Esophagus muscularis mucosa (tissue), 4 donors: ENCODE measurements around the gene GAS6. TPM values are rescaled to one million over a fixed set of nuclear protein-coding genes. Genes with fewer than 3 reads are reported as not detected.
A peak's percentile ranks its signal among the peaks of the same experiment; 100 is the strongest.

ENCODE experiments used
- DNase-seq: peaks from one replicate; pipeline ENCODE4 v3.0.0-alpha.2; 2017; ENCODE audit errors: extremely low spot score
- H3K27ac ChIP-seq, 4 donors: fragments of 200-600 bp; sonication (generic); replicated peaks in 1 of 4; 1 replicate in 3 of 4; 2 replicates in 1 of 4; pipeline ENCODE4 v1.5.1; 2016 to 2019; ENCODE audit warnings: mild to moderate bottlenecking in 1 of 4
- H3K27me3 ChIP-seq, 4 donors: fragments of 200-600 bp; sonication (generic); one replicate each; pipeline versions ENCODE4 v1.5.1 to v1.6.0; 2016 to 2019
- H3K36me3 ChIP-seq, 4 donors: fragments of 200-600 bp; sonication (generic); one replicate each; pipeline ENCODE4 v1.5.1; 2016 to 2019
- H3K4me1 ChIP-seq, 4 donors: fragments of 200-600 bp; sonication (generic); one replicate each; pipeline ENCODE4 v1.5.1; 2016 to 2019
- H3K4me3 ChIP-seq, 4 donors: fragments of 200-600 bp; sonication (generic); 1 replicate in 2 of 4; 2 replicates in 2 of 4; pipeline ENCODE4 v1.5.1; 2016 to 2019; ENCODE audit warnings: mild to moderate bottlenecking in 4 of 4, moderate library complexity in 1 of 4
- H3K9me3 ChIP-seq, 4 donors: fragments of 200-600 bp; sonication (generic); 1 replicate in 3 of 4; 2 replicates in 1 of 4; pipeline ENCODE4 v1.5.1; 2016 to 2019
- EP300 ChIP-seq: sonication (generic); formaldehyde crosslinking; IDR thresholded peaks from one replicate; pipeline ENCODE4 v1.6.1; 2017; ENCODE audit warnings: antibody characterized with exemption
- POLR2A ChIP-seq: fragments of 450-650 bp; IDR thresholded peaks from one replicate; pipeline ENCODE4 v1.6.1; 2017; ENCODE audit warnings: antibody characterized with exemption, moderate library complexity, mild to moderate bottlenecking, low read depth
- POLR2AphosphoS5 ChIP-seq, 2 donors: sonication (generic); formaldehyde crosslinking; IDR thresholded peaks; one replicate each; pipeline ENCODE4 v1.6.1; 2017; ENCODE audit warnings: antibody characterized with exemption in 2 of 2
- WGBS: methylation state at CpG from one replicate; pipeline ENCODE4 v1.1.5; 2018; 5-methylcytosine and 5-hydroxymethylcytosine counted together
- intact Hi-C: fragments of 100-400 bp; cut with DNase I; formaldehyde crosslinking; loops from one replicate; pipeline ENCODE4 v1.15.1; 2023
- total RNA-seq, 4 donors: library from RNA; depleted of rRNA; stranded (reverse); fragments of >200 nt; gene quantifications; one replicate each; pipeline versions ENCODE4 v1.1.0 to v1.2.1, GENCODE V29; 2016
- TF ChIP-seq, protein P1 (sequence below), 3 experiments: fragments of 200-600 bp in 2 of 3; fragments of 450-650 bp in 1 of 3; sonication (generic) in 2 of 3; IDR thresholded peaks; one replicate each; pipeline ENCODE4 v1.5.1; 2017 to 2019; ENCODE audit warnings: antibody characterized with exemption in 3 of 3, mild to moderate bottlenecking in 2 of 3, moderate library complexity in 1 of 3

GAS6 gene
- total RNA-seq, 4 donors from 2014 or later, result 241 to 459 (median 346) TPM

DNA sequence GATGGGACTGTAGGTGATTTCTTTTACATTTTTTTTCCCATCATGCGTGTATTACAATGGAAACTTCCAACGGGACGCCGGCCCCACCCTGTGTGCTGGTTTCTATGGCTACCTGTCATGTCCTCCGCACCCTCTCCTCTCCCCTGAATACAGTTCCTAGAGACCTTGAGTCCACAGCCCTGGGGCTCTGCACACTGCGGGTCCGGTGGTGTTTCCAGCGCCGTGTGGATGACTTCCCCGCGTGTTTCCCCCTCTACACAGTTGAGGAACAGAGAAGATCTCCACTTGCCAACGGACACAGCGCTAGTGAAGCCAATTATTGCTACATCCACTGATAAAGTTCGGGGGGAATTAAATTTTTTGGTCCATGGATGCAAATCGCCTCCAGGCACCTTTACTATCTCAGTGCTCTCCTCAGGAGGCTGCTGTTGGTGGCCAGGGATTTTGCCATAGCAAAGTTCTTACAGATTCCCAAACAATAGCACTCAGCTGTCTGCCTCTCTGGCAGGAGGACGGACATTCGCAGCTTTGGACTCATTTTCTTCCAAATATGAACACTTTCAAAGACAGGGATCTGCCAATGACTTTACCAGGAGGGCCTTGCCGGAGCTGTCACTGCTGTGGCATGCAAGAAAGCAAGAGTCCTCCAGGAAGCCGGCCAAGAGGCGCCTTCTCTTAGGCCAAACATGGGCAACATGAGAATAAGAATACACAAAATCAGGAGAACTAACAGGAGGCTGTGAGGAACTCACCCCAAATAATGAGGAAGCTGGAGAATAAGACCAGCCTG, 39.3 kb upstream of the GAS6 start:
- WGBS, result 71% methylated on average over 20 of the region's 20 CpGs
- peaks cover 9 to 64% (median 62%) of the 10 kb centered on the region in 4 donors for H3K4me1 ChIP-seq
- no peaks in the 10 kb centered on the region for H3K36me3 ChIP-seq
- DNase-seq, result peak; percentile 93
- H3K9me3 ChIP-seq, result no peaks in the 10 kb centered on the region
- intact Hi-C loops, result no loop called here
- no peak overlapping the region for H3K4me3 ChIP-seq
- H3K27me3 ChIP-seq, result no peaks in the 10 kb centered on the region
- no peak for TF ChIP-seq POLR2A
- TF ChIP-seq POLR2AphosphoS5 (IDR thresholded peaks at IDR 0.05), result peak; percentile 73 to 74
- H3K27ac ChIP-seq, result peak overlapping the region; percentile 81 to 89 (median 87)

DNA sequence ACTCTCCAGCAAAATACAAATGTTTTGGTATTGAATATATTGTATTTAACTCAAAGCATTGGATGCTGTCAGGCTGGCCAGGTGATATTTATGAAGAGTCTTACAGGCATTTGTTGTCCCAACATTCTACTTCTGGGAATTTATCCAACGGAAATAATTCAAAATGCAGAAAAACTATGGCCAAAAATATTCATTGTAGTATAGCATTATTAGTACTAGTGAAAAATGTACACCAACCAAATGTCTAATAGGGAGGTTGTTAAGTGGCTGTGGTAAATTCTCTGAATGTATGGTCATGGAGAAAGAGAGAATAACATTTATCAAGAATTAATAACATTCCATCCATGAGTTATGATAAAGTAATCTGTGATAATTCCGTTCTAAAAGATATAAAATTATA, 38.6 kb upstream of the GAS6 start:
- WGBS, result 66% methylated on average over 2 of the region's 2 CpGs
- H3K9me3 ChIP-seq, result no peaks in the 10 kb centered on the region
- H3K4me3 ChIP-seq, result no peak overlapping the region
- H3K36me3 ChIP-seq, result no peaks in the 10 kb centered on the region
- peak overlapping the region; percentile 81 to 89 (median 87) for H3K27ac ChIP-seq
- H3K4me1 ChIP-seq, result peaks cover 16 to 64% (median 62%) of the 10 kb centered on the region in 4 donors
- TF ChIP-seq POLR2AphosphoS5 (IDR thresholded peaks at IDR 0.05), result no peak
- no peak for TF ChIP-seq POLR2A
- no peak for TF ChIP-seq EP300
- TF ChIP-seq, protein P1, sequence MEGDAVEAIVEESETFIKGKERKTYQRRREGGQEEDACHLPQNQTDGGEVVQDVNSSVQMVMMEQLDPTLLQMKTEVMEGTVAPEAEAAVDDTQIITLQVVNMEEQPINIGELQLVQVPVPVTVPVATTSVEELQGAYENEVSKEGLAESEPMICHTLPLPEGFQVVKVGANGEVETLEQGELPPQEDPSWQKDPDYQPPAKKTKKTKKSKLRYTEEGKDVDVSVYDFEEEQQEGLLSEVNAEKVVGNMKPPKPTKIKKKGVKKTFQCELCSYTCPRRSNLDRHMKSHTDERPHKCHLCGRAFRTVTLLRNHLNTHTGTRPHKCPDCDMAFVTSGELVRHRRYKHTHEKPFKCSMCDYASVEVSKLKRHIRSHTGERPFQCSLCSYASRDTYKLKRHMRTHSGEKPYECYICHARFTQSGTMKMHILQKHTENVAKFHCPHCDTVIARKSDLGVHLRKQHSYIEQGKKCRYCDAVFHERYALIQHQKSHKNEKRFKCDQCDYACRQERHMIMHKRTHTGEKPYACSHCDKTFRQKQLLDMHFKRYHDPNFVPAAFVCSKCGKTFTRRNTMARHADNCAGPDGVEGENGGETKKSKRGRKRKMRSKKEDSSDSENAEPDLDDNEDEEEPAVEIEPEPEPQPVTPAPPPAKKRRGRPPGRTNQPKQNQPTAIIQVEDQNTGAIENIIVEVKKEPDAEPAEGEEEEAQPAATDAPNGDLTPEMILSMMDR (IDR thresholded peaks at IDR 0.05), result no peak
- no peak for DNase-seq
- intact Hi-C loops, result no loop called here
- no peaks in the 10 kb centered on the region for H3K27me3 ChIP-seq

DNA sequence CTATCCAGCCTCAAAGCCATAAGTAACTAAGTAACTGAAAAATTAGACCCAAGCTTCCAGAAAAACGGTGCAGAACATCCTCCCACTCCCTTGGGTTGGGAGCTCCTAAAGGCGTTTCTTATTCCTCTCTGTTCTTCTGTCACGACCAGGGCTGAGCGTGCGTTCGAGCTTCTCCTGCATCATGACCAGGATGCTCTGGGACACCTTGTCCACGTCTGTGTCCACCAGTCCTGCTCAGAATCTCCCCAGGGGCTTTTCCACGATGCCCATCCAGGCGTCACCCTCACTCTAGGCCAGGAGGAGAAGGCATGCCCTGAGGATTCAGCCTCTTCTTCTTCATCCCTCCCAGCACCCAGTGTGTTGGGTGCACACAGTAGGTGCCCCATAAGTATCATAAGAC, 37.8 kb upstream of the GAS6 start:
- no peaks in the 10 kb centered on the region for H3K9me3 ChIP-seq
- H3K27ac ChIP-seq, result peak overlapping the region; percentile 78 to 89 (median 87)
- peaks cover 23 to 66% (median 62%) of the 10 kb centered on the region in 4 donors for H3K4me1 ChIP-seq
- DNase-seq, result peak; percentile 26
- intact Hi-C loops, result no loop called here
- 86% methylated on average over 9 of the region's 9 CpGs for WGBS
- no peak overlapping the region for H3K4me3 ChIP-seq
- H3K36me3 ChIP-seq, result no peaks in the 10 kb centered on the region
- H3K27me3 ChIP-seq, result no peaks in the 10 kb centered on the region
- no peak for TF ChIP-seq POLR2A
- TF ChIP-seq, protein P1 (IDR thresholded peaks at IDR 0.05), result no peak
- no peak for TF ChIP-seq EP300
- TF ChIP-seq POLR2AphosphoS5 (IDR thresholded peaks at IDR 0.05), result no peak

DNA sequence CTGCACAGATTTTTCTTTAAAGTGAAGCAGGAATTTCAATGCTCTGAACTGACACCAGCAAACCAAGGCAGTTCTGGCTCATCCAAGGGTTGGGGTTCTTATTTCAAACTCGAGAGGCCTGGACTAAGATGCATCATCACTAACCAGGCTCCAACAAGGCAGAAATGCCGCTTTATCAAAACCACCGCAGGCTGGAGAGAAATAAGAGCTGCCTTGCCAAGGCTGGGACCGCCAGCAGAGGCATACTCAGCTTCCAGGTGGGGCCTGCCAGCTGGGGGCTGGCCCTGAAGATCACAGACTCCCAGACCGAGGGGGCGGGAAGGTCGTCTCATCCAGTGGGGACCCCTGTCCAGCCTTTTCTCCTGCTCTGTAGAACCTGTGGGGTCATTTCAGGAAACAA, 37.4 kb upstream of the GAS6 start:
- peaks cover 23 to 67% (median 62%) of the 10 kb centered on the region in 4 donors for H3K4me1 ChIP-seq
- WGBS, result 76% methylated on average over 6 of the region's 7 CpGs
- no peaks in the 10 kb centered on the region for H3K9me3 ChIP-seq
- peak; percentile 37 for DNase-seq
- peak overlapping the region; percentile 78 to 89 (median 87) for H3K27ac ChIP-seq
- no peak for TF ChIP-seq POLR2A
- TF ChIP-seq, protein P1 (IDR thresholded peaks at IDR 0.05), result no peak
- TF ChIP-seq EP300, result no peak
- no peak for TF ChIP-seq POLR2AphosphoS5 (IDR thresholded peaks at IDR 0.05)
- H3K4me3 ChIP-seq, result no peak overlapping the region
- intact Hi-C loops, result no loop called here
- H3K27me3 ChIP-seq, result no peaks in the 10 kb centered on the region
- no peaks in the 10 kb centered on the region for H3K36me3 ChIP-seq

DNA sequence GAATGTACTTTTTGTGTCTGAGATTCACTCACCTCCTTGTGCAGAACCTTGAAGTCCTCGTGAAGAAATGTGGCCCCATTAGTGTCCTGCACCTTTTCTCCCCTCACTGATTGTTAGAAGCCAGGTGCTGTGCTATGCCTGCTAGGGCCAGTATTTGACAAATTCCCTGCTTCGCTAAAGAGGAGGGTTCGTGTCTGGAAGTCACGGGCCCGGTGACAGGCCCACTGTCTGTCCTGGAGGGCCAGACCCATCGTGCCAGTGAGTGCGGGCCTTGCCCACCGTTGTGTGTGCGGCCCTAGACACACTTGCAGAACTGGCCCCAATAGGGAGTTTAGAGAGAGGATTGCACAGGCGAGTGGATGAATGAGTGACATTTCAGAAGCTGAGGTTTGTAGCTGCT, 36.8 kb upstream of the GAS6 start:
- TF ChIP-seq POLR2AphosphoS5 (IDR thresholded peaks at IDR 0.05) (no peak), EP300 (no peak), POLR2A (no peak)
- TF ChIP-seq, protein P1 (IDR thresholded peaks at IDR 0.05), result no peak
- intact Hi-C loops, result no loop called here
- Histone ChIP-seq H3K36me3 (no peaks in the 10 kb centered on the region), H3K27me3 (no peaks in the 10 kb centered on the region), H3K4me1 (peaks cover 23 to 73% (median 63%) of the 10 kb centered on the region in 4 donors), H3K4me3 (no peak overlapping the region), H3K9me3 (no peaks in the 10 kb centered on the region), H3K27ac (peak overlapping the region; percentile 78 to 89 (median 87))
- 75% methylated on average over 10 of the region's 10 CpGs for WGBS
- peak; percentile 68 for DNase-seq
